OCI-LY3 (cell line): ENCODE data around the gene NOPCHAP1.

ENCODE experiments used
- H2AFZ ChIP-seq: fragments of 200-600, 300-600 bp; shearing (Covaris generic); 2 replicates; pipeline ENCODE4 v1.6.0; 2014; ENCODE audit warnings: antibody characterized with exemption, low read depth, low read length
- H3K27ac ChIP-seq: fragments of 200-600, 300-600 bp; sonication (generic); 2 replicates; pipeline ENCODE4 v1.5.1; 2014; ENCODE audit warnings: mild to moderate bottlenecking, low read length, moderate library complexity, mixed read lengths
- H3K27me3 ChIP-seq: fragments of 200-600, 300-600 bp; sonication (generic); 2 replicates; pipeline ENCODE4 v1.6.1; 2014; ENCODE audit warnings: low read depth, low read length, mixed read lengths
- H3K36me3 ChIP-seq: fragments of 200-600, 300-600 bp; sonication (generic); replicated peaks from 2 replicates; pipeline ENCODE3; 2014; ENCODE audit warnings: low read depth, low read length, mixed read lengths
- H3K4me1 ChIP-seq: fragments of 300-600, 200-600 bp; sonication (generic); 2 replicates; pipeline ENCODE4 v1.6.1; 2014; ENCODE audit warnings: low read length, mixed read lengths
- H3K4me2 ChIP-seq: fragments of 200-600, 300-600 bp; sonication (generic); 2 replicates; pipeline ENCODE4 v1.6.1; 2014; ENCODE audit warnings: low read length, mixed read lengths
- H3K4me3 ChIP-seq: fragments of 300-600, 200-600 bp; sonication (generic); 2 replicates; pipeline ENCODE4 v1.5.1; 2014; ENCODE audit warnings: antibody characterized with exemption, mild to moderate bottlenecking, low read length, moderate library complexity
- H3K79me2 ChIP-seq: fragments of 300-600, 200-600 bp; shearing (Covaris generic); 2 replicates; pipeline ENCODE4 v1.6.1; 2014; ENCODE audit warnings: mild to moderate bottlenecking, low read length, mixed read lengths
- H3K9ac ChIP-seq: fragments of 300-600, 200-600 bp; shearing (Covaris generic); 2 replicates; pipeline ENCODE4 v1.6.0; 2014; ENCODE audit warnings: mild to moderate bottlenecking, low read length, moderate library complexity
- H3K9me3 ChIP-seq: fragments of 200-600, 300-600 bp; shearing (Covaris generic); 2 replicates; pipeline ENCODE4 v1.6.1; 2014; ENCODE audit warnings: low read length, mixed read lengths; ENCODE audit not compliant: insufficient read depth
- H4K20me1 ChIP-seq: fragments of 200-600, 300-600 bp; sonication (generic); 2 replicates; pipeline ENCODE4 v1.6.1; 2016; ENCODE audit warnings: low read length, mixed read lengths; ENCODE audit not compliant: insufficient read depth
- EZH2phosphoT487 ChIP-seq: fragments of 200-600 bp; shearing (Covaris generic); IDR thresholded peaks from 2 replicates; pipeline ENCODE4 v1.6.1; 2018; ENCODE audit warnings: antibody characterized with exemption, mixed run types, low read depth
- TF ChIP-seq, protein P1 (sequence below): fragments of 200-600, 300-600 bp; sonication (generic); IDR thresholded peaks from 2 replicates; pipeline ENCODE4 v1.5.1; 2014; ENCODE audit warnings: antibody characterized with exemption, low read length, low read depth

NOPCHAP1 gene

DNA sequence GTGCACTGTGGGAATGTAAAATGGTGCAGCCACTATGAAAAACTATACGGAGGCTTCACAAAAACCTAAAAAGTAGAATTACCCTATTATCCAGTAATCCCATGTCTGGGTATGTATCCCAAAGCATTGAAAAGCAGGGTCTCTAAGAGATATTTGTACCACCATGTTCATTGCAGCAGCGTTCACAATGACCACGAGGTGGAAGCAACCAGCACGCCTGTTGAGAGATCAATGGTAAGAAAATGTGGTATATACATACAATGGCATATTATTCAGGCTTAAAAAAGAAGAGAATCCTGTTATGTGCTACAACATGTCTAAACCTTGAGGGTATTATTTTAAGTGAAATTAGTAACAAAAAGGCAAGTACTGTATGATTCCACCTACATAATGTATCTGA lies 910 bp upstream of the NOPCHAP1 start:
- peak overlapping the region; percentile 96 for H3K4me2 ChIP-seq
- no peaks in the 10 kb centered on the region for H3K27me3 ChIP-seq
- TF ChIP-seq, protein P1, sequence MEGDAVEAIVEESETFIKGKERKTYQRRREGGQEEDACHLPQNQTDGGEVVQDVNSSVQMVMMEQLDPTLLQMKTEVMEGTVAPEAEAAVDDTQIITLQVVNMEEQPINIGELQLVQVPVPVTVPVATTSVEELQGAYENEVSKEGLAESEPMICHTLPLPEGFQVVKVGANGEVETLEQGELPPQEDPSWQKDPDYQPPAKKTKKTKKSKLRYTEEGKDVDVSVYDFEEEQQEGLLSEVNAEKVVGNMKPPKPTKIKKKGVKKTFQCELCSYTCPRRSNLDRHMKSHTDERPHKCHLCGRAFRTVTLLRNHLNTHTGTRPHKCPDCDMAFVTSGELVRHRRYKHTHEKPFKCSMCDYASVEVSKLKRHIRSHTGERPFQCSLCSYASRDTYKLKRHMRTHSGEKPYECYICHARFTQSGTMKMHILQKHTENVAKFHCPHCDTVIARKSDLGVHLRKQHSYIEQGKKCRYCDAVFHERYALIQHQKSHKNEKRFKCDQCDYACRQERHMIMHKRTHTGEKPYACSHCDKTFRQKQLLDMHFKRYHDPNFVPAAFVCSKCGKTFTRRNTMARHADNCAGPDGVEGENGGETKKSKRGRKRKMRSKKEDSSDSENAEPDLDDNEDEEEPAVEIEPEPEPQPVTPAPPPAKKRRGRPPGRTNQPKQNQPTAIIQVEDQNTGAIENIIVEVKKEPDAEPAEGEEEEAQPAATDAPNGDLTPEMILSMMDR = peak; percentile 45
- no peak for TF ChIP-seq EZH2phosphoT487
- H3K36me3 ChIP-seq = peaks cover 26% of the 10 kb centered on the region
- H3K9ac ChIP-seq = peak overlapping the region; percentile 83; the same call in 1 of the 2 replicates
- peak overlapping the region; percentile 99 for H3K4me3 ChIP-seq
- no peaks in the 10 kb centered on the region for H4K20me1 ChIP-seq
- H3K27ac ChIP-seq = no peak overlapping the region
- no peaks in the 10 kb centered on the region for H3K9me3 ChIP-seq
- peak overlapping the region; percentile 57 for H2AFZ ChIP-seq
- peaks cover 40% of the 10 kb centered on the region for H3K79me2 ChIP-seq
- H3K4me1 ChIP-seq = peaks cover 19% of the 10 kb centered on the region

DNA sequence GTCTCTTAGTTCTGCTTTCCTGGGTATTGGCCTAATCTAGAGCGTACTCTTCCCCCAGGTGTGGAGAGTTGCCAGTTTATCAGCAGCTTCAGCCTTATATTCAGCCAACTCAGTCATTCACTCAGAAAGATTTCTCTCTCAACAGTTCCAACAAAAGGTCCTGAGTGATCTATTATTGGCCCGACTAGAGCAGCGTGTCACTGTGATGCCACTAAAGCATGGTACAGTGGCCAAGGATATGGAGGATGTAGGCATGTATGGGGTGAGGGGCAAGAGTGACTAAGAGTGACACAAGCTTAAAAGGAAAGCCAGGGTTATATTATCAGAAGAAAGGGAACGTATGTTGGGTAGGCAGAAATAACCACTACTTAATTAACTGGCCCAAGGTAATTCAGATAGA lies 4.8 kb downstream of the NOPCHAP1 start:
- Histone ChIP-seq H2AFZ (no peak overlapping the region), H3K9me3 (no peaks in the 10 kb centered on the region), H3K4me2 (no peak overlapping the region), H3K4me3 (no peak overlapping the region), H4K20me1 (no peaks in the 10 kb centered on the region), H3K27me3 (no peaks in the 10 kb centered on the region), H3K36me3 (peaks cover 71% of the 10 kb centered on the region), H3K79me2 (peaks cover 51% of the 10 kb centered on the region), H3K4me1 (peaks cover 31% of the 10 kb centered on the region), H3K27ac (no peak overlapping the region), H3K9ac (no peak overlapping the region)
- TF ChIP-seq, protein P1 = no peak
- no peak for TF ChIP-seq EZH2phosphoT487

DNA sequence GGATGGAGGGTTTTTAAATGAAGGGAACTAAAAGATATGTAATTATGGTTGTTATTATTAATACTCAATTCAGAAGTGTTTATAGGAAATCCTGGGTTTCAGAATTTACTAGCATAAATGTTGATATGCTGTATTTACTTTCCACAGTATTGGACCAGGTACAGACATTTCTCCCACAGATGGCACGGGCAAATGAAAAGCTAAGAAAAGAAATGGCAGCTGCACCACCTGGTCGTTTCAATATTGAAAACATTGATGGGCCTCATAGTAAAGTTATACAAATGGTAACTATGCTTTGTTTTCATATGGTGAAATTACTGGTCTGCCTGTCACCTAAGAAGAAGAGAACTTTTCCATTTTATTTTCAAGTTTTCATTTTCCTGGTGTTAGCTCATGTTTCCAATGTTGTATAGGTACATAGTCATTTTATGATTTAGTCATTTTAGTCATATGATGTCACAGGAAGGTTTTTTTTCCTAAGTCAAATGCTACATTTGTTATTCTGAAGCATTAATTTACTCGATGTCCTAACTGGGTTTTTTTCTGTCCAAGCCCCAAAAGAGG lies 5.5 kb downstream of the NOPCHAP1 start:
- H3K4me1 ChIP-seq = peaks cover 31% of the 10 kb centered on the region
- no peak overlapping the region for H2AFZ ChIP-seq
- peak overlapping the region; percentile 3; the same call in 1 of the 2 replicates for H3K27ac ChIP-seq
- peaks cover 45% of the 10 kb centered on the region for H3K79me2 ChIP-seq
- H3K4me3 ChIP-seq = no peak overlapping the region
- peaks cover 75% of the 10 kb centered on the region for H3K36me3 ChIP-seq
- H3K4me2 ChIP-seq = peak overlapping the region; percentile 24; the same call in 1 of the 2 replicates
- no peaks in the 10 kb centered on the region for H4K20me1 ChIP-seq
- no peaks in the 10 kb centered on the region for H3K27me3 ChIP-seq
- H3K9me3 ChIP-seq = no peaks in the 10 kb centered on the region
- TF ChIP-seq, protein P1 = no peak
- no peak for TF ChIP-seq EZH2phosphoT487
- no peak overlapping the region for H3K9ac ChIP-seq

DNA sequence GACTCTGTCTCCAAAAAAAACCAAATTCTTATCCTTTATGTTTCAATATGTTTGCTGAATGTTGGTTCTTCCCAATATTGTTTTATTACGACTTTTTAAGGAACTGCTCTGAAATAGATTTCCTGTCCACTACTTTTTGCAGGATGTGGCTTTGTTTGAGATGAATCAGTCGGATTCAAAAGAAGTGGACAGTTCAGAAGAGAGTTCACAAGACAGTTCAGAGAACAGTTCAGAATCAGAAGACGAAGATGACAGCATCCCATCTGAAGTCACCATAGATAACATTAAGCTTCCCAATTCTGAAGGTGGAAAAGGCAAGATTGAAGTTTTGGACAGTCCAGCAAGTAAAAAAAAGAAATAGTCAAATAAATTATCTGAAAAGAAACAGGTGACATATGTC lies 8.2 kb downstream of the NOPCHAP1 start:
- no peaks in the 10 kb centered on the region for H4K20me1 ChIP-seq
- TF ChIP-seq EZH2phosphoT487 = no peak
- TF ChIP-seq, protein P1 = no peak
- no peak overlapping the region for H3K27ac ChIP-seq
- H3K27me3 ChIP-seq = no peaks in the 10 kb centered on the region
- H2AFZ ChIP-seq = no peak overlapping the region
- H3K4me2 ChIP-seq = no peak overlapping the region
- no peaks in the 10 kb centered on the region for H3K9me3 ChIP-seq
- H3K9ac ChIP-seq = no peak overlapping the region
- H3K36me3 ChIP-seq = peaks cover 74% of the 10 kb centered on the region
- peaks cover 19% of the 10 kb centered on the region for H3K79me2 ChIP-seq
- no peak overlapping the region for H3K4me3 ChIP-seq
- peaks cover 17% of the 10 kb centered on the region for H3K4me1 ChIP-seq
